SW 1271 (cell line): Measurements from ENCODE around the gene CFAP141.

Experiments used
- DNase-seq, 2 experiments: peaks; one replicate each; lab custom pipeline; 2025; lab: John Stamatoyannopoulos, UW

The CFAP141 gene

DNA sequence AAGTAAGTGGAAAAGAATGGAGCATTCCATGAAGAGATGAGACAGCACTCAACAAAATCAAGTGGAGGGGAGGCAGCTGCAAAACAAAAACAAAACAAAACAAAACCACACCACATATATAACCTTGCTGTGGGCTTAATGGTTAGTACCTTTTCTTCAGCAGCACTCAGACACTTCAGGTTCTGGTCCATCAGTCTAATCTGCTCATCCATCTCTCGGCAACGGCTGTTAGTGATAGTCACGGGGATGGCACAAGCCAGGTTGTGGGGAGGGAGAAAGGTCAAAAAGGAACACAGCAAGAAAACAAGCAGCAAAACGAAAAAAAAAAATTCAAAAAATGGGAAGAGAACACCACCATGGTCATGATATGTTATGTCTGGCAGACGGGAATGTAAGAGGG is 34.3 kb downstream of the CFAP141 start:
- no peak for DNase-seq

DNA sequence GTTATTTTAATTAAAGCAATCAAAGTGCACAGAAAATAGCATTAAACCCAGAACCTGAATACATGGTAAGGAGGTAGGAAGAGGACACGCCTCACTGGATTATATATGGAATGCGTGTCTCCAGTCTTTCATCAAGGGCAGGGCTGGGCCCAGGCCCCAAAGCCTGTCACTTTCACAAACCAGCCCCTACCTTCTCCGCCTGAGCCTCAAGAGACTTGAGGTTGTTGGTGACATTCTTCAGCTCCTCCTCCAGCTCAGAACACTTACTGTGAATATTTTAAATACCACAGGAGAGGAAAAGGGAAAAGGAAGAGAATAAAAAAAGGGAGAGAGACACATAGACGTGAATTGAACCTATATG is 34.9 kb downstream of the CFAP141 start:
- no peak for DNase-seq

DNA sequence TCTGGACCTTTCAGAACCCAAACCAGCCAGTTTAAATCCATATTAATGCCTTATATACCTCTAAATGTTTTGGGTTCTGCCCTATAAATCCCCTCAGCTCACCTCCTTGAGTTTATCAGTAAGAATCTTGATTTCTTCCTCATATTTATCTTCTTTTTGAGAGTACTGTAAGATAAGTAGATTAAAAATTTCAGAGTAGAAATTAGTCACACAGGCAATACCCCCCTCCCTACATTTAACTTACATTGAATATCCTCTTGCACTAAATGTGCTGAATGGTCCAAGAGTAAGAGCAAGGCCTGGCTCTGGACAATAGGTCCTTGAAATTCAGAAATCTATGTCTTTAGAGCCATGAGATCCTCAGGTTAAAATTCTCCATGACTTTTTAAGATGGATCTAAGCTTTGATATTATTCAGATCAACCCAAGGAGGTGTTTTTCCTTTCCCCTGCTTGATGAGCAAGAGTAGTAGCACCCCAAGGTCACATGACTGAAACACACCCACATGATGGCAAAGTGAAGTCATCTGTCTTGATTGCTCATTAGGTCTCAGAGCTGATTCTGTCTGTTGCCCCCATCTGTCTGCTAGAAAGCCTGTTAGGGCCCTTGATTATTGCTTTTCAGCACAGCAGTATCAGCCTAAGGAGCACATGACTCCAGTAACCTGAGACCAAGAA is 35.4 kb downstream of the CFAP141 start:
- DNase-seq: no peak

DNA sequence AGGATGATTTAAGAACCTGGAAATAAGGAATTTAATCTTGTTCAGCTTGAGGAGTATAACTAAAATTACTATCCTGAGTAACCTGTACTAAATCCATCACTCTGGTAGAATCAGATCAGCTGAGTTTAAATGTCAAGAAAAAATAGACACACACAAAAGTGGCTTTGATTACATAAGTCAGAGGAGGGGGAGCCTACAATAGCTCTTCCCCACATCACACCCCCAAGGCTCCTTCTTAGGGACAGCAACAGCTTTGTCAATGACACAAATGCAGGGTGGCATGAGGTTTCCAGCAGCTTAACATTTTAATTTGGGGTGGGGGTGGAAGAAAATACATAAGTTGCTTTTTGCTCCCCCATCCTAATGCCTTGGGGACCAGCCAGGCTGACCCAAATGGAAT is 38.7 kb downstream of the CFAP141 start:
- DNase-seq: no peak

DNA sequence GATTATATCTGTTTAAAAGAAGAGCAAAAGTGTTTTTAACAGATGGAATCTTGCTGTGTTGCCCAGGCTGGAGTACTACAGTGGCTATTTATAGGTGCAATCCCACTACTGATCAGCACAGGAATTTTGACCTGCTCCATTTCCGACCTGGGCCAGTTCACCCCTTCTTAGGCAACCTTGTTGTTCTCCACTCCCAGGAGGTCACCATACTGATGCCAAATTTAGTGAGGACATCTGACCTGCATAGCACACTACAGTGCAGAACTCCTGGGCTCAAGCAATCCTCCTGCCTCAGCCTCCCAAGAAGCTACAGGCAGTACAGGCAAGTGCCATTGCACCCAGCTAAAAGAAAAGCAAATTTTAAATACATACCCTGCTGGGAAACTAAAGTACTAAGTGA is 39.9 kb downstream of the CFAP141 start:
- no peak for DNase-seq

DNA sequence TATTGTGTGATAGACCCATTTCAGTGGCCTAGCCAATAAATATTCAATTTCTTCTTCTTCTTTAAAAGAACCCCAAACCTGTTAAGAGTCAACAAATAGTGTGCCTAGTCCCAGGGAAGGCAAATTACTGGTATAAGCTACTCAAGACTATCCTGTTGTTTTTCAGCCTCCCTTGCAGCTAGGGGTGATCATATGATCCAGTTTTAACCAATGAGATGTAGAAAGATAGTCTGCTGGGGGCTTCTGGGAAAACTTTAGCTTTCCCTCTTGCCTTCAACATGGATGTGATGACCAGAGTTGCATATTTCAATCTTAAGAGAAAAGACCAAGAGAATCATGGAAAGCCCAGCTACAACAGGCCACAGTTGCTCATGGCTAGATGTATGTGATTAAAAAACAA is 46.6 kb downstream of the CFAP141 start:
- DNase-seq: no peak

DNA sequence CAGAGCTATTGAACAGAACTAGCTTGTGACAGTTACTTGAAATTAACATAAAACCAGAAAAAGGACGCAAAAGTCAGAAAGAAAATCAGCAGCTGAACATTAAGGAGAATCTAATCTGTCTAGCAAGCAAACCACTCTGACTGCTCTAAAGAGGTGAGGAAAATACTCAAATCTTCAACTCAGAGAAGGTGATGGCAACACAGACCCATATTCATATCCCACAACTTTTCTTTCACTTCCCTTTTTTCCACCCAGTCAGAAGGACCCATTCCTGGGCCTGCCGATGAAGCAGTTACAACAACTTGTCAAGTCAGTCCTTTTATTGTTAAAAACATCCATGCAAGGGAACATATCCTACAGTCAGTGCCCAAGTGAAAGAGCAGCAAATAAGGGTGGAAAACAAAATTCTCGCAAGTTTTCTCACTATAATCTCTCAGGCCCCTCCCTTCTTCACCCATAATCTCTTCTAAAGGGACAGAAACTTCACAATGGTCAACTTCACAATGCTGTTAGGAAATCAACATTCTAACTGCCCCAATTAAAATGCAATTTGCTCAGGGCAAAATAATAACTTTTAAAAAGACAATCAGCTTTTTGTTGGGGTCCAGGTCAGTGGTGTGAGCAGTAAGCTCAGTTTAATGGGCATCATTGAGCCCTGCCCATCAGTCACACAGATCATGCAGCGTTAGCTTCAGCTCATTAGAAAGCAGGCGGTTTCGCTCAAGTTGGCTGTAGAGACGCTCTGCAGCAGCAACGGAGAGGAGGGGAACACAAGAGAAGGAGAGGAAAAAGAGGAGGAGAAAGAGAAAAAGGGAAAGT is 47.6 kb downstream of the CFAP141 start:
- no peak for DNase-seq

DNA sequence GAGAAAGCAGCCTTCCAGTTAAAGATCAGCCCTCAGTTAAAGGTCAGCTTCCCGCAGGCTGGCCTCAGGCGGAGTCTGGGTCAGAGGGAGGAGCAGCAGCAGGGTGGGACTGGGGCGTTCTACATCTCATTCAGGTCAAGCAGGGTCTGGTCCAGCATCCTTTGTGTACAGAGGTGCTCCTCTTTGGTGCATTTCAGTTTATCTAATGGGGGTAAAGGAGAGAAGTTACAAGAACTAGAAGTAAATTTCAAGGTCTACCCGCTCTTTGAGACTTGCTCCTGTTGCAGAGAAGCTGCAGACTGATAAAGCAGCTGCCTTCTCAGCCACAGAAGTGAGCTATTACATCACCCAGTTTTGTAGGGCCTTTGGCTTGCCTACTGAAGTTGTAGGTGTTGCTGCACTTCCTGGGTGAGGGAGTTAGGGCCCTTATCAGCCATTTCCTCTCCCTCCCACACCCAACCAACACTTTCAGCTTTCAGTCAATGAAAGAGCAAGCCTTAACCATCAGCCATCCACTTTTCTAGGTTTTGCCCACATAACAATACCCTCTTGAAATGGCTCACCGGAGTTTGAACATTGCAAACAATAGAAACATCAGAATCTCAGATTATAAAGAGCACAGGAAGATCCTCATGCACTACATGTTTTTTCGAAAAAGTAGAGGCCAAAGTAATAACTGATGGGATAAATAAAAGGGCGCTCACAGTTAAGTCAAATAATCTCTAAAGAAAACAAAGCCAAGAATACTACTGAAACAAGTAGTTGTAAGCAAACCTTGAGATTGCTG is 48.4 kb downstream of the CFAP141 start:
- no peak for DNase-seq

DNA sequence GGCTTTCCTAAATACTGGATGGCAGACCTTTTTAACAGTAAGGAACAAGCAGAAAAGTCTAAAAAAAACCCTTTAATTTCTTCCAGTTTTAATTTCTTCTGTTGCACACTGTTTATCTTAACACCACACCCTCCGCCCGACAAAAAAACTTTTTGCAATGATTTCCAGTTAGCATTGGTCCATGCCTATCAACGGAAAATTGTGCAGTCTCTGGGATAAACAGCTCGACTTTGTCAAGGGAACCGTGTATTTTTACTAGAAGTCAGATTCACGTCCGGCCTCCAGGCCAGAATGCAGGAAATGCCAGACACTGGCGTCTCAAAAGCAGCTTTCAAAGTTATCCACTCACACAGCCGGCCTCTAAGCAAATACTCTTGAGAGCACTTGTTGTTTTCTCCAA is 50.9 kb downstream of the CFAP141 start:
- DNase-seq: peak in 1 of 2 experiments; percentile 27

DNA sequence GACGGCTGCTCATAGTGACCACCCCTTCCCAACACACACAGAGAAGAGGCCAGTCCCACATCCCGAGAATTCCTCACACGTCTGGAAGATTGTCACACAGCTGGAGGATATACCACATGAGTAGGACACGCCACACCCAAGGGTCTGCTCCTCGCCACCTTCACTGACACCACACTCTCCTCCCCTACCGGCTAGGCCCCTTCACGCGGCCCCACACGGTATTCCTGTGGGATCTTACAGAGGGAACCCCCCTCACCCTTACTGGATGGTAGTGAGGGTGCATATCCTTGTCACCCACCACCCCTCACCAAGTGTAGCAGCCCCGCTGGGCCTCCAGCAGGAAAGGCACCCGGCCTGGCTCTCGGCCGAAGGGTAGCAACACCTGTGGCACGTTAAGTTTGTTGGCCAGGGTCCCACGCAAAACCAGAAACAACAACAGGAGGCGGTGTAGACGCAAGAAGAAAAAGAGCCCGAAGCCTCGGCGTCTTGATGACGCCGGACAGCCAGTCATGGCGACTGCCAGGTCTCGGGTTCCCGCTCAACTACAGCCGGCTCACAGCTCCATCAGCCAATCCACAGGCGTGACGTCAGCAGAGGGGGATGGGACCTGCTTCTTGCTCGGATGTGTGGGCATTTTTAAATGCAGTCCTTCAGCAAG is 51.5 kb downstream of the CFAP141 start, which contains the start of gene NUP210L:
TSS of gene NUP210L (minus strand) at position 540 of the 658 bp plus-strand sequence.
- no peak for DNase-seq

DNA sequence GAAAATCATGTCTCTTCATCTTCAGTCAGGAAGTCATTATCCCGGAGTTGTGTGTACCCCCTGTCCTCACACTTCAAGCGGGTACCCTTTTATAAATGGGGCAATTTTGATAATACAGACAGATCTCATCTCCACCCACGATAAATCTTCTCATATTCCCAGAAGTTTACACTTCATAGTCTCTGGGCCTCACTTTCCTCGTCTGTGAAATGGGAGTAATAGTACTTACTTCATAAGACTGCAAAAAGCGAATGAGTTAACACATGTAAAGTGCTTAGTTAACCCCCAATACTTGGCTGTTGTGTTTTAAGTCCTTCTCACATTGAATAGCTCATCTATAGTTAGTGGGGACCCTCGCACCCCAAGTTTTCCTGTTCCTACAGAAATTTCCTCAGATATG is 52.1 kb downstream of the CFAP141 start:
- no peak for DNase-seq

DNA sequence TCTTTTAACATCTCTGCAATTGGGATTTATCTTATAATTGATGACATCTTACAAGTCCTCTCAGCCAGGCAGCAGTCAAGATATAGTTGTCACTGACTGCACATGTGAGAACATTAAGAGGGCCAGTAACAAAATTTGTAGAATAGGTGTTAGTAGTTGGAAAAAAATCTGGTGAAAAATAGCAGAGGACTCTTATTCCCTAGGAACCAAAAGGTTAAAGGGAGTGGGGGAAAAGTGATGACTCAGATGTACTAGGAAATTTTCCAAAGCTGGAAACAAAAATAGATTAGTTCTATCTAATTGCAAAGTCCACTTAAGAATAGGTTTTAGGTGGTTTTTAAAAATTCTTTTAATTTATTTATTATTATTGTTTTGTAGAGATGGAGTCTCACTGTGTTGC is 54.8 kb downstream of the CFAP141 start:
- DNase-seq: no peak
